Natural killer cell (primary cell): ENCODE measurements around the gene C1QL1. TPM values are rescaled to one million over a fixed set of nuclear protein-coding genes. Genes with fewer than 3 reads are reported as not detected.

ENCODE experiments used
- ATAC-seq, 3 donors: fragments of 150-1000 bp in 2 of 3; fragments of 200-7000 bp in 1 of 3; cut with Tn5 transposase; 1 replicate in 1 of 3; 2 replicates in 2 of 3; pipeline ENCODE4 v1.10.0; 2021; ENCODE audit warnings: mild to moderate bottlenecking in 2 of 3, moderate library complexity in 2 of 3
- DNase-seq, 2 donors: peaks; one replicate each; pipeline versions ENCODE4 v3.0.0 to v3.0.0-alpha.2; 2013 to 2021; ENCODE audit warnings: mixed read lengths in 1 of 2
- H3K27ac ChIP-seq: one replicate; pipeline ENCODE4 v1.5.1; 2013; ENCODE audit warnings: mild to moderate bottlenecking, low read length
- H3K27me3 ChIP-seq: one replicate; pipeline ENCODE4 v1.6.1; 2013; ENCODE audit warnings: low read length; ENCODE audit not compliant: control insufficient read depth, insufficient read depth
- H3K36me3 ChIP-seq: one replicate; pipeline ENCODE4 v1.6.1; 2013; ENCODE audit warnings: low read length; ENCODE audit not compliant: control insufficient read depth, insufficient read depth
- H3K4me1 ChIP-seq: one replicate; pipeline ENCODE4 v1.6.1; 2013; ENCODE audit warnings: low read length; ENCODE audit not compliant: control insufficient read depth, insufficient read depth
- H3K4me3 ChIP-seq: one replicate; pipeline ENCODE4 v1.5.1; 2013; ENCODE audit warnings: low read length
- H3K9me3 ChIP-seq: one replicate; pipeline ENCODE4 v1.6.1; 2013; ENCODE audit warnings: low read length; ENCODE audit not compliant: control insufficient read depth, insufficient read depth
- H3K27ac Mint-ChIP-seq, 2 donors: one replicate each; pipeline ENCODE4 v1.8.0; 2022; ENCODE audit warnings: mild to moderate bottlenecking in 2 of 2, mixed read lengths in 2 of 2, moderate library complexity in 1 of 2
- H3K27me3 Mint-ChIP-seq, 2 donors: one replicate each; pipeline ENCODE4 v1.8.0; 2022; ENCODE audit warnings: low read depth in 2 of 2, mixed read lengths in 2 of 2
- H3K36me3 Mint-ChIP-seq: one replicate; pipeline ENCODE4 v1.8.0; 2022; ENCODE audit warnings: mixed read lengths
- H3K4me1 Mint-ChIP-seq, 2 donors: one replicate each; pipeline ENCODE4 v1.8.0; 2022; ENCODE audit warnings: mixed read lengths in 2 of 2
- H3K4me3 Mint-ChIP-seq: one replicate; pipeline ENCODE4 v1.8.0; 2022; ENCODE audit warnings: mild to moderate bottlenecking, moderate library complexity, mixed read lengths
- H3K9me3 Mint-ChIP-seq, 2 donors: one replicate each; pipeline ENCODE4 v1.8.0; 2022; ENCODE audit warnings: mixed read lengths in 2 of 2
- WGBS: methylation state at CpG from one replicate; pipeline ENCODE4 v1.1.7; 2013; ENCODE audit warnings: missing lambda C conversion rate; ENCODE audit not compliant: insufficient coverage; 5-methylcytosine and 5-hydroxymethylcytosine counted together
- intact Hi-C: fragments of 100-400 bp; cut with micrococcal nuclease; formaldehyde crosslinking; loops from one replicate; pipeline ENCODE4 v1.14.2; 2022
- total RNA-seq, 4 donors: library from RNA; stranded (reverse); fragments of 120-200 nt in 1 of 4; gene quantifications; one replicate each; pipeline versions ENCODE4 v1.2.3 to v1.2.4, GENCODE V29; 2013 to 2022
- TF ChIP-seq, protein P1 (sequence below): fragments of 200-600 bp; IDR thresholded peaks from one replicate; pipeline ENCODE4 v1.8.0; 2022; ENCODE audit warnings: antibody characterized with exemption

C1QL1 gene
- total RNA-seq, 3 donors from 2014 or later (not counting 1 experiment from before 2014, with no cell fraction given): not detected

DNA sequence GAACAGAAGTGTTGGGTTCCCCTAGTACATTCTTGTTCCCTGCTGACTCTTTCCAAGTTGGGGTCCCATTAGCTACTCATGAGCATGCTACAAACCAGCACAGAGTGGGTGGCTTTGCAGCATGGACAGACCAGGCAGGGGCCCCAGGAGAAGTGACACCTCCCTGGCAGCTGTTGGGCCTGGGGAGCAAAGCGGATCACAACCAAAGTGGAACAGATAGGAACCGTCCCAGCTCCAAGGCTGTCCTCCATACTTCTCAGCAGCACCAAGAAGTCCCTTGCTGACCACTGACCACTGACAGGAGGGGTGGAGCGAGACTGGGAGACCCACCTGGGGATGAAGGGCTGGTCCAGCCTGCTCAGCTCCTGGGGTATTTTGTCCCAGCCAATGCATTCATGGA, 40.4 kb downstream of the C1QL1 start:
- Mint-ChIP-seq H3K27ac (no peak overlapping the region), H3K9me3 (no peaks in the 10 kb centered on the region)
- ATAC-seq: no peak

DNA sequence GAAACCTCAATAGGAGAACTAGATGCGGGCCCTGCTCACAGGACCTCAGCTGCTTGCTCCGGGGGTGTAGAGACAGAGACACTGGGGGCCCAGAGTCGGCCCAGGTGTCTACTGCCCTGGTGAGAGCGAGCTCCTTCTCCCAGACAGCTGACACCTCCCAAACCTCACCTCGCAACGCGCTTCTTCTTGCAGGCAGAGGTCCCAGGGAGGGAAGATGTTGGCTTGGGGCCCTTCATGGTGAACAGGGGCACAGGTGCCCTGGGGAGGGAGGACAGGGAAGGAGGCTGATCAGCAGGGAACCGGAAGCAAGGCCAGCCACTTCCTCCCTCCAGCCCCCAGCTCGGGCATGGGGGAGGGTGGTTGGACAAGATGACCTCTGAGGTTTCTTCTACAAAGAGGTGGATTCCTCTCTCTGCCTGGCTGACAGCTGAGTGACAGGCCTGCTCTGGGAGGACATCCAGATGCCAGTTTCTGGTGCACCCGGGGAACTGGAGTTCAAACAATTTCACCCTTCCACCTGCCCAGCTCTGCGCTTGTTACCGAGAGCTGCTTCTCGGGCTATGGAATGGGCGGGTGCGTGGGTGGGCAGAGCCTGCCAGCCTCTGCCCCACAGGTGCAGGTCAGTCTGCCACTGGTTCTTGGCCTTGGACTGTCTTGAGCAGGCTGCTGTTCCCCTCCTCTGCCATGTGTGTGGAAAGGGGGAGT, 41.1 kb downstream of the C1QL1 start:
- 91% methylated on average over 12 of the region's 15 CpGs for WGBS
- Histone ChIP-seq H3K9me3 (no peaks in the 10 kb centered on the region), H3K36me3 (no peaks in the 10 kb centered on the region), H3K27ac (no peak overlapping the region), H3K27me3 (no peaks in the 10 kb centered on the region), H3K4me1 (no peaks in the 10 kb centered on the region), H3K4me3 (no peak overlapping the region)
- ATAC-seq (no peak), DNase-seq (no peak)
- Mint-ChIP-seq H3K4me1 (no peaks in the 10 kb centered on the region), H3K9me3 (no peaks in the 10 kb centered on the region), H3K27me3 (no peaks in the 10 kb centered on the region), H3K27ac (no peak overlapping the region), H3K4me3 (no peak overlapping the region), H3K36me3 (no peaks in the 10 kb centered on the region)
- intact Hi-C loops: no loop called here
- TF ChIP-seq, protein P1, sequence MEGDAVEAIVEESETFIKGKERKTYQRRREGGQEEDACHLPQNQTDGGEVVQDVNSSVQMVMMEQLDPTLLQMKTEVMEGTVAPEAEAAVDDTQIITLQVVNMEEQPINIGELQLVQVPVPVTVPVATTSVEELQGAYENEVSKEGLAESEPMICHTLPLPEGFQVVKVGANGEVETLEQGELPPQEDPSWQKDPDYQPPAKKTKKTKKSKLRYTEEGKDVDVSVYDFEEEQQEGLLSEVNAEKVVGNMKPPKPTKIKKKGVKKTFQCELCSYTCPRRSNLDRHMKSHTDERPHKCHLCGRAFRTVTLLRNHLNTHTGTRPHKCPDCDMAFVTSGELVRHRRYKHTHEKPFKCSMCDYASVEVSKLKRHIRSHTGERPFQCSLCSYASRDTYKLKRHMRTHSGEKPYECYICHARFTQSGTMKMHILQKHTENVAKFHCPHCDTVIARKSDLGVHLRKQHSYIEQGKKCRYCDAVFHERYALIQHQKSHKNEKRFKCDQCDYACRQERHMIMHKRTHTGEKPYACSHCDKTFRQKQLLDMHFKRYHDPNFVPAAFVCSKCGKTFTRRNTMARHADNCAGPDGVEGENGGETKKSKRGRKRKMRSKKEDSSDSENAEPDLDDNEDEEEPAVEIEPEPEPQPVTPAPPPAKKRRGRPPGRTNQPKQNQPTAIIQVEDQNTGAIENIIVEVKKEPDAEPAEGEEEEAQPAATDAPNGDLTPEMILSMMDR: no peak

More for the DNA sequence above, 40.4 kb downstream of the C1QL1 start:
- Mint-ChIP-seq H3K4me3 (no peak overlapping the region), H3K4me1 (no peaks in the 10 kb centered on the region), H3K27me3 (no peaks in the 10 kb centered on the region), H3K36me3 (no peaks in the 10 kb centered on the region)
- TF ChIP-seq, protein P1: no peak
- H3K4me3 ChIP-seq: no peak overlapping the region
- no peaks in the 10 kb centered on the region for H3K4me1 ChIP-seq
- no peak for DNase-seq
- no peaks in the 10 kb centered on the region for H3K27me3 ChIP-seq
- H3K9me3 ChIP-seq: no peaks in the 10 kb centered on the region
- no peak overlapping the region for H3K27ac ChIP-seq
- intact Hi-C loops: no loop called here
- no peaks in the 10 kb centered on the region for H3K36me3 ChIP-seq
- WGBS: 97% methylated on average over 3 of the region's 3 CpGs

DNA sequence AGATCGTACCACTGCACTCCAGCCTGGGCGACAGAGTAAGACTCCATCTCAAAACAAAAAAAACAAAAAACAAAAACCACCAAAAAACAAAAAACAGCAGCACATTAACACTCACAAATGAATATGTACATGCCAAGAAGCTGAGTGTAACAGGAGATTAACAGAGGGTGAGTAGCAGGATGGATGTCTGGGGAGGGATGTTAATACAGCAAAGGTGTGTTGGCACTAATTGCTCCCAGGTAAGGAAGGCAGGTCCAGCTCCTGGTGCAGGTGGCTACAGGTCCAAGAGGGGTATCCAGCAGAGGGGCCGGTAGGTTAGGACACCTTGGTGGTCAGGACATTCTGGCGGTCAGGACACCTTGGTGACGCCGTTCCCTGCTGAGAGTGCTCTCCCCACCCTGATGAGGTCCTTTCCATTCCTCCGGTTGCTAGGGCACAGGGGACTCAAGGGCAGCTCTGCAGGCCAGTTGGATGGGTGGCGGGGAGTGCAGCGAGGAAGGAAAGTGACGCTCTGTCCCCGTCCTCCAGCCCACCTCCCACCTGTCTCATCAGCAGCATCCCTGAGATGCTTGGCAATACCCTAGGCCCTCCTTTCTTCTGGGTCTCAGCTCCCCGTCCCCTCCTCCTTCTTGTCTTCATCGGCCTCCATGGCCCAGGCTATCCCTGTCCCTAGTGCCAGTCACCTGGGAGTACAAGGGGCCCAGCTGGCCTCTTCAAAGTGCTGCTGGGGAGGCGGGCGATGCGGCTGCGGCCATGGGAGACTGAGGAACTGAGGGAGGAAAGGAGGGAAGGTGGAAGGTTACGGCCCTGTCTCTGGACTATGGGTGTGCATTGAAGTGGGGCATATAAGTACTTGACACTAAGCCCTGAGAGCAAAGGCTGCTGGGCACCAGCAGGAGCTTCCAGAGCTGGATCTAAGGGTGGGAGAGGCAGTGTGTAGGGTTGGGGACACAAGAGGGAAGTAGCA, 42.1 kb downstream of the C1QL1 start:
- TF ChIP-seq, protein P1: no peak
- intact Hi-C loops: no loop called here
- no peak overlapping the region for H3K27ac ChIP-seq
- H3K36me3 ChIP-seq: no peaks in the 10 kb centered on the region
- Mint-ChIP-seq H3K36me3 (no peaks in the 10 kb centered on the region), H3K27ac (no peak overlapping the region), H3K9me3 (no peaks in the 10 kb centered on the region), H3K4me1 (no peaks in the 10 kb centered on the region), H3K27me3 (peaks cover 0 to 6% of the 10 kb centered on the region in 2 donors), H3K4me3 (no peak overlapping the region)
- H3K4me1 ChIP-seq: no peaks in the 10 kb centered on the region
- 98% methylated on average over 17 of the region's 18 CpGs for WGBS
- H3K9me3 ChIP-seq: no peaks in the 10 kb centered on the region
- ATAC-seq (no peak), DNase-seq (no peak)
- no peak overlapping the region for H3K4me3 ChIP-seq
- no peaks in the 10 kb centered on the region for H3K27me3 ChIP-seq
